ENCODE data around the gene RWDD4. TPM values are rescaled to one million over a fixed set of nuclear protein-coding genes. Genes with fewer than 3 reads are reported as not detected.

RWDD4 gene
- total RNA-seq, 2 experiments from 2014 or later, result 20.4 to 26.4 TPM

Small RNA genes lying within 50 kb of the gene (small RNA-seq; reads per million reads assigned to genes)
- gene RNU6-1053P (not detected), gene RNU6-335P (not detected), gene RNU6-479P (not detected)

Other genes starting within 250 kb of the RWDD4 start
- gene CDKN2AIP, start 214.5 kb downstream of the RWDD4 start, total RNA-seq (2014; rRNA removed; shearing (Covaris generic)), result 32.3 and 36.3 TPM in 2 replicates
- 31.2 and 33.9 TPM in 2 replicates for gene CDKN2AIP, start 214.5 kb downstream of the RWDD4 start, total RNA-seq (2022)
- 23.3 and 27.0 TPM in 2 replicates for gene ING2, start 154.1 kb downstream of the RWDD4 start, total RNA-seq (2014; rRNA removed; shearing (Covaris generic))
- gene ING2, start 154.1 kb downstream of the RWDD4 start, total RNA-seq (2022), result 25.9 and 26.0 TPM in 2 replicates
- 27.8 and 35.9 TPM in 2 replicates for gene TRAPPC11, start 108 bp upstream of the RWDD4 start, total RNA-seq (2014; rRNA removed; shearing (Covaris generic))
- gene TRAPPC11, start 108 bp upstream of the RWDD4 start, total RNA-seq (2022), result 35.7 and 40.4 TPM in 2 replicates
- not detected in 2 replicates for gene STOX2, start 246.1 kb upstream of the RWDD4 start, total RNA-seq (2014; rRNA removed; shearing (Covaris generic))
- gene STOX2, start 246.1 kb upstream of the RWDD4 start, total RNA-seq (2022), result 0.38 and 0.53 TPM in 2 replicates